GM19467 (cell line): ENCODE measurements around the gene NKX6-2.
"Not testable (repeated sequence)": the region's sequence is repeated elsewhere in the genome, so short reads cannot be mapped to it uniquely, and the experiment has no call there.

Experiments used
- ATAC-seq: cut with Tn5 transposase; IDR thresholded peaks from one replicate; pipeline ENCODE4 v1.9.1; 2021; ENCODE audit warnings: mild to moderate bottlenecking, moderate library complexity; ENCODE audit not compliant: unreplicated experiment

NKX6-2 gene

GRCh38 chr10:132783940-132784865 lies 1.7 kb downstream of the NKX6-2 start:
- ATAC-seq, result no peak

DNA sequence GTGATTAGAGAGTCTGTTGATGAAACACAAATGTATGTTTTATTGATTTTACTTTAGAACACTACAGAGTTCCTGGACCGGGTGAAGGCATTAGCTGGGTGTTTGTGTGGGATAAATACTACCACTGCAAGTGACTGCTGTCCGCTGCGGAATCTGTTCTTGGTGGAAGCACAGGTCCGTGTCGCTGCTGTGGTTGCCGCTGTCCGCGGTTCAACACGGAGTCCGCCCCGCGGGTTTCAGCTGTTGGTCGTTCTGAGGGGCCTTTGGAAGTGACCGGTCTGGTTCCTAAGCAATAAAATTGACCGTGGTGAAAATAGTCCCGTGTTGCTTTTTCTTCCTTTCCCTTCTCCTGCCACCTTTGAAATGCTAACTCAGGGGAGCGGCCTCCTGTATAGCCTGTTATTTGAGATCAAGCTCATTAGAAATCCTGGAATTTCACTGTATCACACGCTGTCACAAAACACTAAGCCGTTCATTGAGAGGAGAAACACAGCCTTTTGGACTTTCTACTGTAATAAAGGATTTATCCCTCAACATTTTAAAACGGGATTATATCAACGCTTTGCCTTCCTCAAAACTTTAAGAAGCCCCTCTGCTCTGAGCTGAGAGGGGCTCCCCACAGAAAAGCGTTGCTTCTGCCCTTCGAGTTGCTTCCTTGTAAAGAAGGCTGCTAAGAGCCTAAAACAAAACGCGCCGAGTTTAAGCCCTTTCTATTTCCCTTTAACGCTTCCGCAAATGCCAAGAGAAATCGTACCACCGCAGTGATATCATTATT lies 2.6 kb downstream of the NKX6-2 start:
- ATAC-seq, result no peak

- no peak for ATAC-seq
These were observed 4.4 kb downstream of the NKX6-2 start for GRCh38 chr10:132781556-132781955.

DNA sequence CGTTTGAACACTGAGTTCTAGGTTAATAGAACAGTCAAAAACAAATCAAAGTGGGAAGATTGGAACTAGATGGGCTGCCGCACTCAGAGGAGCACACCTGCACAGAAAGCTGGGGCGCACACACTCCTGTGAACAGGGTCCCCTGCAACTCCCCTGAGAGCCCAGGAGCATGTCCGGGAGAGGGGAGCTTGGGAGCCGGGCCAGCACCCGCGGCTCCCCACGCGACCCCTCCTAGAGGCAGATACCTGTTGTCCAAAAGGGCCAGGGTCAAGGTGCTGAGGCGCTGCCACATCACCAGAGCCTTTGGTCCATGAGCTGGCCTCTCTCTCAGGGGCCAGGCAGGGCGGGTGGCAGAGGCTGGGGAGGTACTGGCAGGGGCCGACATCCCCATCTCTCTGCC lies 5.6 kb downstream of the NKX6-2 start:
- no peak for ATAC-seq

DNA sequence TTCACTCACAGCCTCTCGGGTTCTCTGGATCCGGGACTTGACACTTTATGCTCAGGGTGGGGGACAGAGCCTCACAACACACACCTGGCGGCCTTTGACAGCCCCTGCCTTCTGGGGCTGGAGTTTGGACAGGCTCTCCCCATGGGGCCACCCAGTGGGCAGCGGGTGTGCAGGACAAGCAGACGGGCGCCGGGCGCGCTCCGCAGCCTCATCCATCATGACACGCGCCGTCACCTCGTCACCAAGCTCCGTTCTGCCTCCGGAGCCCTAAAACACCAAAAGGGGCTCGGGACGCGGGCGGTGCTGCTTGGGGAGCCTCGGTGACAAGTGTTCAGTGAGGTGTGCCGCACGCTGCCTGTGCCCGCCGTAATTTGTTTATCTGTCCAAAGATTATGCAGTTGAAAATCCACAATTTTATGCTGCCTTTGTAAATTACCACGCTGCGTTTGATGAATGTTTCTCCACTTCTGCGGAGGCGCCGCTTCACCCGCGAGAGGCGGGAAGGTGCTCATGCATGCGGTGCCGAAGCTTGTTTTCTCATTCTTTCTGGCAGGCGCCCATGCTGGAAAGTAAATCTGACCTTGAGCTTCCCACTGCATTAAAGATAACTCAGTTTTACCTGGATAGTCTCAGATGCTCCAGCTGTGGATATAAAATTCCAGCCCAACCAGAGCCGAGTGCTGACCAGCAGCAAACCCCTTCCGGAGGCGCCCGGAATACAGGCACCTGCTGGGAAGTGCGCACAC lies 6.2 kb downstream of the NKX6-2 start:
- ATAC-seq, result no peak

- no peak for ATAC-seq
These were observed 8.5 kb downstream of the NKX6-2 start for GRCh38 chr10:132777441-132777840.

GRCh38 chr10:132776821-132777220 lies 9.1 kb downstream of the NKX6-2 start:
- ATAC-seq, result no peak

GRCh38 chr10:132776186-132776585 lies 9.8 kb downstream of the NKX6-2 start:
- ATAC-seq, result no peak

DNA sequence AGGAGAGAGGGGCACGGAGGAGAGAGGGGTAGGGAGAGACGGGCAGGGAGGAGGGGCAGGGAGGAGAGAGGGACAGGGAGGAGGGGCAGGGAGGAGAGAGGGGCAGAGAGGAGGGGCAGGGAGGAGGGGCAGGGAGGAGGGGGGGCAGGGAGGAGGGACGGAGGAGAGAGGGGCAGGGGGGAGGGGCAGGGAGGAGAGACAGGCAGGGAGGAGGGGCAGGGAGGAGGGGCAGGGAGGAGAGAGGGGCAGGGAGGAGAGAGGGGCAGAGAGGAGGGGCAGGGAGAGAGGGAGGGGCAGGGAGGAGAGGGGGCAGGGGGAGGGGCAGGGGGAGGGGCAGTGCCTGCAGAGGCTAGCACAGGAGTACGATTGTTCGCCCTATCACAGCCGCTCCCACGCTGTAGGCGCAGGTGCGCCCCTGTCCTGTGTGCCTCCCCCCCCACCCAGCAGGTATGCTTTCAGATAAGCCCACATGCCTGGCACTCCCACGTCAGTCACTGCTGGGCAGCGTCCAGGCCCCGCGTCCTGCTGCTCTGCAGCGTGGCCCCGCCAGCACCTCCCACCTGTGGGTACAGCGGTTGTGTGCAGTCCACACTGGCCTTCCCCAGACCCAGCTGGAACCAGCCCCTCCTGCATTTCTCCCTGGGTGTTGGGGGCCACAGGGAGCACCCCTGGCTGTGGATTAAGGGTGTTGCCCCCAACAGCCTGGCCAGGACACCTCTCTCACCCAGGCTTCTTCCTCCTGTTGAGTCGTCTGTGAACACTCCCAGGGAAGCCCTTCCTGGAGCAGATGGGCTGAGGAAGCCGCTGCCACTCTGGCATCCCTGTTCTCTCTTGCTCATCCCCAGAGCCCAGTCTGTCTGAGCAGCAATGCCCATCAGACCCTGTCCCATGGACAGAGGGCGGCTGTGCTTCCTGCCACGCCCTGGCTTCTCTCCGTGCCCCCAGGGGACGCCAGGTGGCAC lies 10.8 kb downstream of the NKX6-2 start:
- no peak for ATAC-seq

DNA sequence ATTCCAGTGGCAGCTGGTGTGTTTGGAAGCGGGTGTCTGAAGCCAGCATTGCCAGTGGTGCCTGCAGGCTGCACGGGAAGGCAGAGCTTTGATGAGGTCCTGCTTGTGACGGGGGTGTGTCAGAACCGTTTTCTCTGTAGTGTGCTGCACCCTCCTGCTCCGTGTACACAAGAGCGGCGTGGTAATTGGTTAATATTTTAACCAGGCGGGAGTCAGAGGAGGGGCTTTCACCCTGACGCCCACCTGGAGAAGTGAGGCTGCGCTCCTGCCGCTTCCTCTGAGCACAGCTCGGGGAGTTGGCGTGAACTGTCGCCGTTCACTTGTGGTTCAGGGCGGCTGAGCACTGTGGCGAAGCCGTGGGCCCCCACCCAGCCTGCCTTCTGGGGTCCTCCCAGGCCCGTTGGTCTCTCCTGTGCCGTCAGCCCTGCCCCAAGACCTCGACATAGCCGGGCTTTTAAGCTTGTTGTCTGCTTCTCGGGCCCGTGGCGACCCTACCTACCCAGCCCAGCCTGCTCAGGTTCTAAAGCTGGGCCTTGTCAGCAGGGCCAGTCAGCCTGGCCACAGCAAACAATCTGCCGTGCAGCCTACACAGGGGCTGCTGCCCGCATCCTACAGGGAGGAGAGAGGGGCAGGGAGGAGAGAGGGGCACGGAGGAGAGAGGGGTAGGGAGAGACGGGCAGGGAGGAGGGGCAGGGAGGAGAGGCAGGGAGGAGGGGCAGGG lies 11.6 kb downstream of the NKX6-2 start:
- no peak for ATAC-seq

GRCh38 chr10:132772816-132773215 lies 13.1 kb downstream of the NKX6-2 start:
- not testable (repeated sequence) for ATAC-seq

- ATAC-seq, result no peak
These were observed 15.6 kb downstream of the NKX6-2 start for GRCh38 chr10:132770061-132771021.

DNA sequence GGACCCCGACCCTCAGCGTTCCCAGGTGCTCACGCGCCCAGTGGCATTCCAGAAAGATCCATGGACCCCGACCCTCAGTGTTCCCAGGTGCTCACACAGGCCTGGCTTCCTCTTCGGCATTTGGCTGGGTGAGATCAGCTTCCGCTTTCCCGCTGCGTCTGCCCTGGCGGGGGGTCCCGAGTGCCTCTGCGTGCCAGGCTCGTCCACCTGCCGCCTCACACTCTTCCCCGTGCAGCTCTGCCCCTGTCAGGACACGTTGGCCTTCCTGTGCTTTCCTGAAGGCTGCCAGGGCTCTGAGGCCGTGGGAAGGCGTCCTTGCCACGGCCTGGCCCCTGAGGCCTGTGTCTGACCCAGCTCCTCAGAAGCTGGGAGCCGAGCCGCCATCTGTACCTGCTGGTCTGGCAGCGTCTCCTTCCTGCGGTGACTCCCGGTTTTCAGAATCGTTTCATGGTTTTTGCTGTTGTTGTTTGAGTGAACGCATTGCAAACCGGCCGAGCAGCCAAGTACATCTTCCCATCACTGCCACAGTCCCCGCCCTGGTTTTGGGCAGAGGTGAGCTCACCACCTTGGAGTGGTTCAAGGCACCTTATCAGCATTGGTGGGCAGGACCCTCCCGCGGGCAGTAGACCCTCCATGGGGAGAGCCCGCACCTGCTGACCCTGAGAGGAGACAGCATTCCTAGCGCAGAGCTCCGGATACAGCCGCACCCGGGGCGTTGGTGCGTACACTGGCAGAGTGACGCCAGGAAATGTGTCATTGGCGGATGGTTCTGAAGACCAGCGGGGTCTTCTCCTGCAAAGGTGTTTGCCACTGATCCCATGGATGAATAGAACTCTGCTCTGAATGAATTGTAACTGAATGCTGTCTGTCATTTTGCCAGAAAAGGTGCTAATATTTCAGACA lies 17.4 kb downstream of the NKX6-2 start:
- no peak for ATAC-seq

DNA sequence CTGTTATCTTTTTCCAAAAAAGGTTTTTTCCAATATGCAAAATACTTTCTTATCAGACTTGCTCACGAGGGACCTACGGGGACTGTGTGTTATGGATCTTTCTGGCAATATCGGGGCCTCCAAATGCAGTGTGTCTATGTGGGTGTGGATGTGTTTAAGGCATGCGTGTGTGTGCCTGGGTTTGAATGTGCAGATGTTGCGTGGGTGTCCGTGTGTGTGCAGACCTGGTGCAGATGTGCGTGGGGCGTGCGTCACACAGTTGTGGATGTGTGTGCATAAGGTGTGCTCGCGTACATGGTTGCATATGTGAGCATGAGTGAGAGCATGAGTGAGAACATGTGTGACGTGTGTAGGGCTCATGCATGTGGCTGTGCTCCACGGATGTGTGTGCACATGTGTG lies 19.7 kb downstream of the NKX6-2 start:
- no peak for ATAC-seq

- no peak for ATAC-seq
These were observed 20.5 kb downstream of the NKX6-2 start for GRCh38 chr10:132765435-132765834.

- ATAC-seq, result no peak
These were observed 21.8 kb downstream of the NKX6-2 start for GRCh38 chr10:132764108-132764507.

DNA sequence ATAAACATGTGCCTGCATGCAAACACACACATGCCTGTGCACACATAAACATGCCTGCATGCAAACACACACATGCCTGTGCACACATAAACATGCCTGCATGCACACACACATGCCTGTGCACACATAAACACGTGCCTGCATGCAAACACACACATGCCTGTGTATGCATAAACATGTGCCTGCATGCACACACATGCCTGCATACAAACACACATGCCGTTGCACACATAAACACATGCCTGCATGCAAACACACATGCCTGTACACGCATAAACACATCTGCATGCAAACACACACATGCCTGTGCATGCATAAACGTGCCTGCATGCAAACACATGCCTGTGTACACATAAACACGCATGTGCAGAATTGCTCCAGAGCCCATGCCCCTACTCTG lies 22.4 kb downstream of the NKX6-2 start:
- no peak for ATAC-seq
